ENCODE data around the gene GADD45A. TPM values are rescaled to one million over a fixed set of nuclear protein-coding genes. Genes with fewer than 3 reads are reported as not detected.
A peak's percentile ranks its signal among the peaks of the same experiment; 100 is the strongest.

The GADD45A gene
- total and polyA plus RNA-seq, 5 donors from 2014 or later, result 24.0 to 98.8 (median 33.5) TPM

DNA sequence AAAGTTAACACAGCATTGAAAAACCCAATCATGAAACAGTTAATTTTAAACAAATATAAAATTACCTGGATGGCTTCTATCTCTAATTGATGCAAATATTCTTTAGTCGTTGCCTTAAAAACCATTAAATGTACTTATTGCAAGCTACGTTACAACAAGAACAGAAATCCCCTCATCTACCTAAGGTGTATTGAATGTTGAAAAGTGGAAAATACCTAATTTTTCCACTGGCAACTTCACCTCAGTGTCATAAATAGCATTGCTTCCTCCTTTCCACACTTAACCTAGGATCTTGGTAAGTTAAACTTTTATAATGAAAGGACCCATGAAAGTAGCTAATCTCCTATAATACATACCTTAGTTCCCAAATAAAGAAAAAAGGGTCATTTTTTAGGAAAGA is 5.4 kb downstream of the GADD45A start:
- Histone ChIP-seq H3K36me3 (ENCODE audit: control insufficient read depth, insufficient read depth, low read length) (peaks cover 4% of the 10 kb centered on the region), H3K27ac (ENCODE audit: insufficient read depth, low read length, poor library complexity, severe bottlenecking) (no peak overlapping the region), H3K4me3 (ENCODE audit: low read depth, low read length) (no peak overlapping the region), H3K9me3 (ENCODE audit: control insufficient read depth in 2 of 2, low read length in 2 of 2) (no peaks in the 10 kb centered on the region), H3K27me3 (ENCODE audit: control insufficient read depth, insufficient read depth, low read length) (no peaks in the 10 kb centered on the region), H3K4me1 (ENCODE audit: control insufficient read depth, insufficient read depth, low read length, poor library complexity, severe bottlenecking) (peaks cover 15% of the 10 kb centered on the region)
- no peak overlapping the region for H3K27ac Mint-ChIP-seq
- H3K36me3 Mint-ChIP-seq, result peaks cover 4% of the 10 kb centered on the region
- no peaks in the 10 kb centered on the region for H3K9me3 Mint-ChIP-seq
- H3K4me1 Mint-ChIP-seq, result peaks cover 11 to 20% (median 16%) of the 10 kb centered on the region in 4 donors
- ATAC-seq (ENCODE audit: low read depth in 2 of 2), result no peak
- H3K27me3 Mint-ChIP-seq, result no peaks in the 10 kb centered on the region
- H3K4me3 Mint-ChIP-seq, result no peak overlapping the region
- DNase-seq, result no peak

DNA sequence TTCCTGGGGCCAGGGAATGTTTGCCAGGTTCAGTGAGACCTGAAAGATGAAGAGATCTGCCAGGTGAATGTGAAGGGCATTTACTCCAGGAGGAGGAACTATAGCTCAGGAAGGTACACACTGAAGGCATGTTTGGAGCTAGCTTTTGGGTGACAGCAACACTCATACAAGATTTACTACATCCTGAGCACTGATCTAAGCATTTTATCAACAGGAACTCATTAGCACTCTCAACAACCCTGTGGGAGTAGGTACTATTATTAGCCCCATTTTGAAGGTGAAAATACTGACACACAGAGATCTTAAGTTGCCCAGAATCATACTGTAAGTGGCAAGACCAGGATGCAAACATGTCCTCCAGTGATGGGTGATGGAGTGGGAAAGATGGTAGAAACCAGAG is 6.7 kb downstream of the GADD45A start:
- Histone ChIP-seq H3K27me3 (ENCODE audit: control insufficient read depth, insufficient read depth, low read length) (no peaks in the 10 kb centered on the region), H3K4me3 (ENCODE audit: low read depth, low read length) (no peak overlapping the region), H3K36me3 (ENCODE audit: control insufficient read depth, insufficient read depth, low read length) (peaks cover 4% of the 10 kb centered on the region), H3K9me3 (ENCODE audit: control insufficient read depth in 2 of 2, low read length in 2 of 2) (no peaks in the 10 kb centered on the region), H3K27ac (ENCODE audit: insufficient read depth, low read length, poor library complexity, severe bottlenecking) (no peak overlapping the region), H3K4me1 (ENCODE audit: control insufficient read depth, insufficient read depth, low read length, poor library complexity, severe bottlenecking) (peaks cover 10% of the 10 kb centered on the region)
- no peak for DNase-seq
- Mint-ChIP-seq H3K4me1 (peaks cover 11 to 18% (median 15%) of the 10 kb centered on the region in 4 donors), H3K4me3 (no peak overlapping the region), H3K36me3 (peaks cover 4% of the 10 kb centered on the region), H3K9me3 (no peaks in the 10 kb centered on the region), H3K27ac (no peak overlapping the region), H3K27me3 (no peaks in the 10 kb centered on the region)
- no peak for ATAC-seq (ENCODE audit: low read depth in 2 of 2)

DNA sequence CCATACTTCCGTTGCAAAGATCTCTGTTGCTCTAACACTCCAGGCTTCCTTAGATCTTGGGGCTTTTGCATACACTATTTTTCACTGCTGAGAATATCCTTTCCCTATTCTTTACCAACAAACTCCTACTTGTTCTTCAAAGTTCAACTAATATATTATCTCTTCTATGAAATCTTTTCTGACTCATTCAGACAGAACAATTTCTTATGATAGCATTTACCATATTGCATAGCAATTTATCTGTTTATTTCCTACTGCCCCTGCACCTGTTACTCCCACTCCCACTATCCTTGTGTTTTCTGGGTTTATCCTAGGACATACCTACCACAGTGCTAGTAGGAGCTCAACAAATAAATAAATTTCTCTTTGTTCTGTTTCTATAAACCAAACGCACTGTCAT is 11.0 kb downstream of the GADD45A start:
- no peak overlapping the region for H3K27ac Mint-ChIP-seq
- H3K27ac ChIP-seq (ENCODE audit: insufficient read depth, low read length, poor library complexity, severe bottlenecking), result no peak overlapping the region
- no peaks in the 10 kb centered on the region for H3K9me3 ChIP-seq (ENCODE audit: control insufficient read depth in 2 of 2, low read length in 2 of 2)
- DNase-seq (no peak), ATAC-seq (ENCODE audit: low read depth in 2 of 2) (no peak)
- H3K4me3 Mint-ChIP-seq, result no peak overlapping the region
- no peaks in the 10 kb centered on the region for H3K4me1 ChIP-seq (ENCODE audit: control insufficient read depth, insufficient read depth, low read length, poor library complexity, severe bottlenecking)
- H3K27me3 ChIP-seq (ENCODE audit: control insufficient read depth, insufficient read depth, low read length), result no peaks in the 10 kb centered on the region
- H3K27me3 Mint-ChIP-seq, result no peaks in the 10 kb centered on the region
- H3K4me1 Mint-ChIP-seq, result peaks cover 4 to 12% (median 8%) of the 10 kb centered on the region in 4 donors
- H3K36me3 ChIP-seq (ENCODE audit: control insufficient read depth, insufficient read depth, low read length), result no peaks in the 10 kb centered on the region
- H3K36me3 Mint-ChIP-seq, result no peaks in the 10 kb centered on the region
- no peak overlapping the region for H3K4me3 ChIP-seq (ENCODE audit: low read depth, low read length)
- no peaks in the 10 kb centered on the region for H3K9me3 Mint-ChIP-seq

DNA sequence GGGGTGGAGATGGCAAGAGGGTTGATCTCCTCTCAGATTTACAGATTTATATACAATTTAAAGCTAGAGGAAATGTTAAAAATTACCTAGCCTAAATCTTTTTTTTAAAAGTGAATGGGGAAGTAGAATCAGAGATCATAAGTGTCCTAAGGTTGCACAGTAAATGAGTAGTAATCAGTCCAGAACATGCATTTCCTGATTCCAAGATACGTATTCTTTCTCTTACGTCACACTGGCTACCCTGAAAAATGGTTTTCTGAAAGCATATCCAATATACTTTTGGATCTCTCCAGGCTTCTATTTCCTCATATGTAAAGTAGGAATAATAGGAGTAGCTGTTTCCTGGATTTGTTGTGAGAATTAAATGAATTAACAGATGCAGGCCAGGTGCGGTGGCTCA is 11.7 kb downstream of the GADD45A start:
- H3K27me3 Mint-ChIP-seq, result no peaks in the 10 kb centered on the region
- H3K27ac Mint-ChIP-seq, result no peak overlapping the region
- H3K4me3 ChIP-seq (ENCODE audit: low read depth, low read length), result no peak overlapping the region

DNA sequence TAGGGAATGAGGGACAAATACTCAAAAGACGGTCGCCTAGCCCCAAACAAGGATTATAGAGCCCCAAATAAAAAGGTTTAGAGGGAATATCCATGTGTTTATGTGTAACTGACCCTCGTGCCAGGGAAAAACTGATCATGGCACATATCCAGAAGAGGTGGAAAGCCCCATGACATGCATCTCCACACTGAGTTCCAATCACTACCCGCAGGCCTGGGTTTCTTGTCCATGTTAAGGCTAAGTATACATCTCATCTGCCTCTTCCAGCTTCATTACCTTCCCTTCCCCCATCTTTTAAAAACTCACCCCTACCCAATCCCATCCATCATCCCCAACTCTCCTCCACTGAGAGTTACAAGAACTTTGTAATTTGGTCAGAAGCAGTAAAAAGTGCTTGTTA is 15.2 kb downstream of the GADD45A start:
- no peak for ATAC-seq (ENCODE audit: low read depth in 2 of 2)
- H3K4me3 ChIP-seq (ENCODE audit: low read depth, low read length), result no peak overlapping the region
- H3K4me1 Mint-ChIP-seq, result peaks cover 0 to 10% (median 6%) of the 10 kb centered on the region in 4 donors
- H3K27me3 ChIP-seq (ENCODE audit: control insufficient read depth, insufficient read depth, low read length), result no peaks in the 10 kb centered on the region
- H3K27ac ChIP-seq (ENCODE audit: insufficient read depth, low read length, poor library complexity, severe bottlenecking), result no peak overlapping the region
- H3K4me3 Mint-ChIP-seq, result peak overlapping the region in 1 of 4 donors; percentile 32
- no peak overlapping the region for H3K27ac Mint-ChIP-seq
- no peaks in the 10 kb centered on the region for H3K9me3 ChIP-seq (ENCODE audit: control insufficient read depth in 2 of 2, low read length in 2 of 2)
- no peaks in the 10 kb centered on the region for H3K27me3 Mint-ChIP-seq
- peaks cover 0 to 1% (median 0%) of the 10 kb centered on the region in 7 donors for H3K9me3 Mint-ChIP-seq
- DNase-seq, result no peak
- no peaks in the 10 kb centered on the region for H3K36me3 ChIP-seq (ENCODE audit: control insufficient read depth, insufficient read depth, low read length)
- no peaks in the 10 kb centered on the region for H3K4me1 ChIP-seq (ENCODE audit: control insufficient read depth, insufficient read depth, low read length, poor library complexity, severe bottlenecking)
- no peaks in the 10 kb centered on the region for H3K36me3 Mint-ChIP-seq

More for the DNA sequence above, 11.7 kb downstream of the GADD45A start:
- Mint-ChIP-seq H3K4me3 (no peak overlapping the region), H3K36me3 (no peaks in the 10 kb centered on the region), H3K9me3 (peaks cover 0 to 1% (median 0%) of the 10 kb centered on the region in 7 donors), H3K4me1 (peaks cover 3 to 12% (median 9%) of the 10 kb centered on the region in 4 donors)
- Histone ChIP-seq H3K4me1 (ENCODE audit: control insufficient read depth, insufficient read depth, low read length, poor library complexity, severe bottlenecking) (no peaks in the 10 kb centered on the region), H3K9me3 (ENCODE audit: control insufficient read depth in 2 of 2, low read length in 2 of 2) (no peaks in the 10 kb centered on the region), H3K27ac (ENCODE audit: insufficient read depth, low read length, poor library complexity, severe bottlenecking) (no peak overlapping the region), H3K36me3 (ENCODE audit: control insufficient read depth, insufficient read depth, low read length) (no peaks in the 10 kb centered on the region), H3K27me3 (ENCODE audit: control insufficient read depth, insufficient read depth, low read length) (no peaks in the 10 kb centered on the region)
- DNase-seq (no peak), ATAC-seq (ENCODE audit: low read depth in 2 of 2) (no peak)

DNA sequence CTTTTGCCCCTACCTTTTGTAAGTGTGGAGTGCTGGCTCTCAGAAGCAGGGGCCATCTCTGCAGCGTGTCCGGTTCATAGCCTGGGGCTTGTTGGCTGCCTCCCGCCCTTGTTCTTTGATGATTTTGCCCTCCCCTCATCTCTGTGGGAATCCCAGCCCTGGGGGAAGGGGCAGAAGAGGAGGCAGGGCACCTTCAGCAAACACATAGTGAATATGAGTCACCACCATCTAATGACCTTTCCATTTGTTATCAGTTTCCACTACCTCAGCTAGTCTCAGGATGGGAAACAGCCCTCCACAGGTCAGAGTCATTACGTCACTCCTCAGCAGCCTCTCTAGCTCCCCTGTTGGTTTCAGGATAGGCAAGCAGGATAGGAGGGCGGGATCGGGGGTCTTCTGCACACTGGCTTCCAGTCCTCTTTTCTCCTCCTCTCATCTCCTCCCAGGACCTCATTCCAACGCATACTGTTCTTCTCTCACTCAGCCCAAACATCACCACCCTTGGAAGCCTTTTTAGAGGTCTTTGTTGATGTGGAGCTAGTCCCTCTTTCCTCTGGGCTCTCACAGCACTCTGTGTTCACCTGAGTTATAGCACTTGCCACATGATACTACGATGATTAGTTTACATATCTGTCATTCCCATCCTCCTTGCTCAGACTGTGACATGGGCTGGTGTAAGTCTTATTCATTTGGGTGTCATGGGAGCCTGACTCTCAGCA is 15.8 kb downstream of the GADD45A start:
- Mint-ChIP-seq H3K4me1 (peaks cover 0 to 8% (median 5%) of the 10 kb centered on the region in 4 donors), H3K9me3 (peaks cover 0 to 1% (median 0%) of the 10 kb centered on the region in 7 donors), H3K27ac (peak overlapping the region in 1 of 3 donors; percentile 37), H3K4me3 (no peak overlapping the region), H3K36me3 (no peaks in the 10 kb centered on the region), H3K27me3 (no peaks in the 10 kb centered on the region)
- Histone ChIP-seq H3K9me3 (ENCODE audit: control insufficient read depth in 2 of 2, low read length in 2 of 2) (no peaks in the 10 kb centered on the region), H3K27me3 (ENCODE audit: control insufficient read depth, insufficient read depth, low read length) (no peaks in the 10 kb centered on the region), H3K36me3 (ENCODE audit: control insufficient read depth, insufficient read depth, low read length) (no peaks in the 10 kb centered on the region), H3K4me3 (ENCODE audit: low read depth, low read length) (no peak overlapping the region), H3K27ac (ENCODE audit: insufficient read depth, low read length, poor library complexity, severe bottlenecking) (no peak overlapping the region), H3K4me1 (ENCODE audit: control insufficient read depth, insufficient read depth, low read length, poor library complexity, severe bottlenecking) (no peaks in the 10 kb centered on the region)
- DNase-seq (peak in 1 of 3 donors; percentile 31), ATAC-seq (ENCODE audit: low read depth in 2 of 2) (no peak)

DNA sequence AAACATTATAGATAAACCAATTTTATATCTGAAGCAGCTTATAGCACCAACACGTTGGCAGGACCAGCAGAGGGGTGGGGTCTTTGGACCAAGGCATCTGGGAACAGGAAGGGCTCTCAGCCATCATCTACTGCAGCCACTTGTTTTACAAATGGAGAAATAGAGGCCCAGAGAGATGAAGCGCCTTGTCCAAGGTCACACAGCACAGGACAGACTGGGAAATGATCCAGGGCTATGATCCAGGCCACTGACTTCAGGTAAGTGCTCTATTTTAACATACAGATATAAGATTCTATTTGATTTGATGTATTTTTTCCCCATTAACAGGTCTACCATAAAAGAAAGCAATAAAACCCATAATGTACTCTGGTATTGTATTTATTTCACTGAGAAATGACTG is 16.9 kb downstream of the GADD45A start:
- no peaks in the 10 kb centered on the region for H3K27me3 Mint-ChIP-seq
- H3K9me3 Mint-ChIP-seq, result peaks cover 0 to 1% (median 0%) of the 10 kb centered on the region in 7 donors
- no peak for ATAC-seq (ENCODE audit: low read depth in 2 of 2)
- Histone ChIP-seq H3K4me3 (ENCODE audit: low read depth, low read length) (no peak overlapping the region), H3K4me1 (ENCODE audit: control insufficient read depth, insufficient read depth, low read length, poor library complexity, severe bottlenecking) (no peaks in the 10 kb centered on the region), H3K27ac (ENCODE audit: insufficient read depth, low read length, poor library complexity, severe bottlenecking) (no peak overlapping the region), H3K36me3 (ENCODE audit: control insufficient read depth, insufficient read depth, low read length) (no peaks in the 10 kb centered on the region), H3K9me3 (ENCODE audit: control insufficient read depth in 2 of 2, low read length in 2 of 2) (no peaks in the 10 kb centered on the region), H3K27me3 (ENCODE audit: control insufficient read depth, insufficient read depth, low read length) (no peaks in the 10 kb centered on the region)
- no peak for DNase-seq
- no peak overlapping the region for H3K4me3 Mint-ChIP-seq
- no peak overlapping the region for H3K27ac Mint-ChIP-seq
- no peaks in the 10 kb centered on the region for H3K36me3 Mint-ChIP-seq
- peaks cover 0 to 8% (median 3%) of the 10 kb centered on the region in 4 donors for H3K4me1 Mint-ChIP-seq

DNA sequence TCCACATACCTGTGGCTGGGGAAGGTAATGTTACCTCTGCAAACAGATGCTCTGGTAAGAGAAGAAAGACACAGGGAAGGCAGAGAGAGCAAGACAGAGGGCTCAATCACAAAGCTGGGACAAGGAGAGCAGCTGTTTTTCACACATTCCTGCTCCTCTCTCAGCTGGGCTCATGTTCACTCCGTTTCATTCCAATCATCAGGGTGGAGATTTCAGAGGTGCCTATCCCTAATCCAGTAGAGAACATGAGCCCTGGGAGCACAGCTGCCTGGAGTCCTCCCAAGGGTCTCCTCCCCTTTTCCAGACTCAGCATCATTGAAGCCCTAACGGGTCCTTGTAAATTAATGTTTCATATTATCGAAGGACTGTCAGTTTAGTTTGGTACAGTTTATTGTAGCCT is 19.4 kb downstream of the GADD45A start:
- H3K9me3 ChIP-seq (ENCODE audit: control insufficient read depth in 2 of 2, low read length in 2 of 2), result no peaks in the 10 kb centered on the region
- no peaks in the 10 kb centered on the region for H3K36me3 Mint-ChIP-seq
- H3K36me3 ChIP-seq (ENCODE audit: control insufficient read depth, insufficient read depth, low read length), result no peaks in the 10 kb centered on the region
- no peak overlapping the region for H3K27ac Mint-ChIP-seq
- ATAC-seq (ENCODE audit: low read depth in 2 of 2) (no peak), DNase-seq (no peak)
- no peak overlapping the region for H3K27ac ChIP-seq (ENCODE audit: insufficient read depth, low read length, poor library complexity, severe bottlenecking)
- H3K4me1 Mint-ChIP-seq, result peaks cover 0 to 8% (median 3%) of the 10 kb centered on the region in 4 donors
- no peaks in the 10 kb centered on the region for H3K27me3 ChIP-seq (ENCODE audit: control insufficient read depth, insufficient read depth, low read length)
- no peaks in the 10 kb centered on the region for H3K4me1 ChIP-seq (ENCODE audit: control insufficient read depth, insufficient read depth, low read length, poor library complexity, severe bottlenecking)
- no peak overlapping the region for H3K4me3 ChIP-seq (ENCODE audit: low read depth, low read length)
- H3K9me3 Mint-ChIP-seq, result peaks cover 0 to 1% (median 0%) of the 10 kb centered on the region in 7 donors
- H3K27me3 Mint-ChIP-seq, result no peaks in the 10 kb centered on the region
- H3K4me3 Mint-ChIP-seq, result no peak overlapping the region

Measured in CD4-positive, CD25-positive, alpha-beta regulatory T cell (primary cell).